Neural progenitor cell (in vitro differentiated cells): ENCODE data around the gene JPH2. TPM values are rescaled to one million over a fixed set of nuclear protein-coding genes. Genes with fewer than 3 reads are reported as not detected.

Experiments used
- DNase-seq: peaks from one replicate; pipeline ENCODE4 v3.0.0-alpha.2; 2016; ENCODE audit warnings: low spot score
- H2AFZ ChIP-seq: fragments of 200-600 bp; sonication (generic); replicated peaks from 2 replicates; pipeline ENCODE4 v1.6.1; 2016; ENCODE audit warnings: antibody characterized with exemption
- H3F3A ChIP-seq: fragments of 200-600 bp; sonication (generic); 2 replicates; pipeline ENCODE4 v1.6.1; 2016; ENCODE audit warnings: antibody characterized with exemption, low read depth
- H3K27ac ChIP-seq: fragments of 200-600 bp; sonication (generic); 2 replicates; pipeline ENCODE4 v1.5.1; 2016; ENCODE audit warnings: mild to moderate bottlenecking
- H3K27me3 ChIP-seq: fragments of 200-600 bp; sonication (generic); 2 replicates; pipeline ENCODE4 v1.6.1; 2016; ENCODE audit warnings: mild to moderate bottlenecking, moderate library complexity
- H3K36me3 ChIP-seq: fragments of 200-600 bp; sonication (generic); 2 replicates; pipeline ENCODE4 v1.5.1; 2016
- H3K4me1 ChIP-seq: fragments of 200-600 bp; sonication (generic); 2 replicates; pipeline ENCODE4 v1.6.1; 2016; ENCODE audit warnings: mixed run types
- H3K4me2 ChIP-seq: fragments of 200-600 bp; sonication (generic); 2 replicates; pipeline ENCODE4 v1.6.1; 2016
- H3K4me3 ChIP-seq: fragments of 200-600 bp; sonication (generic); 2 replicates; pipeline ENCODE4 v1.5.1; 2016
- H3K79me2 ChIP-seq: fragments of 200-600 bp; sonication (generic); 2 replicates; pipeline ENCODE4 v1.6.1; 2016; ENCODE audit warnings: low read depth
- H3K9ac ChIP-seq: fragments of 200-600 bp; sonication (generic); 2 replicates; pipeline ENCODE4 v1.6.1; 2016
- H3K9me3 ChIP-seq: fragments of 200-600 bp; sonication (generic); 2 replicates; pipeline ENCODE4 v1.5.1; 2016; ENCODE audit warnings: low read depth
- H4K20me1 ChIP-seq: fragments of 200-600 bp; sonication (generic); 2 replicates; pipeline ENCODE4 v1.6.1; 2016; ENCODE audit warnings: low read depth
- H3K27ac Mint-ChIP-seq: 3 replicates; pipeline ENCODE4 v1.8.0; 2021; ENCODE audit warnings: mixed read lengths
- H3K27me3 Mint-ChIP-seq: 2 replicates; pipeline ENCODE4 v1.8.0; 2022; ENCODE audit warnings: low read depth, mild to moderate bottlenecking, inconsistent platforms, moderate library complexity, mixed read lengths; ENCODE audit not compliant: insufficient read depth
- H3K36me3 Mint-ChIP-seq: 3 replicates; pipeline ENCODE4 v1.8.0; 2021; ENCODE audit warnings: mixed read lengths
- H3K4me1 Mint-ChIP-seq: 3 replicates; pipeline ENCODE4 v1.8.0; 2021; ENCODE audit warnings: mixed read lengths
- H3K4me3 Mint-ChIP-seq: 3 replicates; pipeline ENCODE4 v1.8.0; 2021; ENCODE audit warnings: mild to moderate bottlenecking, moderate library complexity, mixed read lengths
- H3K9me3 Mint-ChIP-seq: 3 replicates; pipeline ENCODE4 v1.8.0; 2020; ENCODE audit warnings: mixed read lengths
- EZH2 ChIP-seq: fragments of 200-600 bp; sonication (generic); IDR thresholded peaks from 2 replicates; pipeline ENCODE4 v1.6.1; 2017; ENCODE audit warnings: antibody characterized with exemption, mild to moderate bottlenecking, moderate library complexity
- EZH2phosphoT487 ChIP-seq: fragments of 200-600 bp; sonication (generic); IDR thresholded peaks from 2 replicates; pipeline ENCODE4 v1.6.1; 2017; ENCODE audit warnings: antibody characterized with exemption
- total RNA-seq: library from RNA; depleted of rRNA; stranded (reverse); fragments of >200 nt; gene quantifications from 2 replicates; pipeline ENCODE4 v1.2.3, GENCODE V29; 2015; ENCODE audit warnings: low replicate concordance
- TF ChIP-seq, protein P1 (sequence below): fragments of 200-600 bp; sonication (generic); IDR thresholded peaks from 2 replicates; pipeline ENCODE4 v1.5.1; 2017; ENCODE audit warnings: antibody characterized with exemption, mild to moderate bottlenecking

The JPH2 gene
- total RNA-seq, 1 donor from 2014 or later, result not detected

DNA sequence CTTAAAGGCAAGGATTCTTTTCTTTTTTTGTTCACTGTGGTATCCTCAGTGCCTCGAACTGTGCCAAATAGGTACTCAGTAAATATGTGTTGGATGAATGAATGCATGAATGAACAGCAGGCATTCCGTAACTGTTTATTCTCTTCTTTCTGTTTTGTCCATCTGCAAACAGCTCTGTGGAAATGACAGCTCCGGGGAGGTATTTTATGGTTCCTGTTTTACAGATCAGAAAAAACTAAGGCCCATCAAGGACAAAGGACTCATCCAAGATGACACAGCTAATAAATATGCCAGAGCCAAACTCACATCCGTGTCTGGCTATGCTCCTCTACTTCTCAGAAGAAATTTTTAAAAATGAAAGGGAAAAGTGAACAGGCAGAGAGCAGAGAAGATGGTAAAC, 21.0 kb downstream of the JPH2 start:
- Histone ChIP-seq H3K79me2 (no peaks in the 10 kb centered on the region), H2AFZ (no peak overlapping the region), H3F3A (no peaks in the 10 kb centered on the region), H3K4me3 (no peak overlapping the region), H3K4me1 (no peaks in the 10 kb centered on the region), H3K36me3 (no peaks in the 10 kb centered on the region), H3K9me3 (no peaks in the 10 kb centered on the region), H3K27me3 (no peaks in the 10 kb centered on the region), H4K20me1 (no peaks in the 10 kb centered on the region), H3K4me2 (no peak overlapping the region), H3K9ac (no peak overlapping the region), H3K27ac (no peak overlapping the region)
- TF ChIP-seq EZH2phosphoT487 (no peak), EZH2 (no peak)
- TF ChIP-seq, protein P1, sequence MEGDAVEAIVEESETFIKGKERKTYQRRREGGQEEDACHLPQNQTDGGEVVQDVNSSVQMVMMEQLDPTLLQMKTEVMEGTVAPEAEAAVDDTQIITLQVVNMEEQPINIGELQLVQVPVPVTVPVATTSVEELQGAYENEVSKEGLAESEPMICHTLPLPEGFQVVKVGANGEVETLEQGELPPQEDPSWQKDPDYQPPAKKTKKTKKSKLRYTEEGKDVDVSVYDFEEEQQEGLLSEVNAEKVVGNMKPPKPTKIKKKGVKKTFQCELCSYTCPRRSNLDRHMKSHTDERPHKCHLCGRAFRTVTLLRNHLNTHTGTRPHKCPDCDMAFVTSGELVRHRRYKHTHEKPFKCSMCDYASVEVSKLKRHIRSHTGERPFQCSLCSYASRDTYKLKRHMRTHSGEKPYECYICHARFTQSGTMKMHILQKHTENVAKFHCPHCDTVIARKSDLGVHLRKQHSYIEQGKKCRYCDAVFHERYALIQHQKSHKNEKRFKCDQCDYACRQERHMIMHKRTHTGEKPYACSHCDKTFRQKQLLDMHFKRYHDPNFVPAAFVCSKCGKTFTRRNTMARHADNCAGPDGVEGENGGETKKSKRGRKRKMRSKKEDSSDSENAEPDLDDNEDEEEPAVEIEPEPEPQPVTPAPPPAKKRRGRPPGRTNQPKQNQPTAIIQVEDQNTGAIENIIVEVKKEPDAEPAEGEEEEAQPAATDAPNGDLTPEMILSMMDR, result no peak
- no peak for DNase-seq
- H3K4me1 Mint-ChIP-seq, result peaks cover 18% of the 10 kb centered on the region
- peaks cover 6% of the 10 kb centered on the region for H3K27me3 Mint-ChIP-seq
- no peaks in the 10 kb centered on the region for H3K36me3 Mint-ChIP-seq
- no peak overlapping the region for H3K4me3 Mint-ChIP-seq
- no peak overlapping the region for H3K27ac Mint-ChIP-seq
- no peaks in the 10 kb centered on the region for H3K9me3 Mint-ChIP-seq

DNA sequence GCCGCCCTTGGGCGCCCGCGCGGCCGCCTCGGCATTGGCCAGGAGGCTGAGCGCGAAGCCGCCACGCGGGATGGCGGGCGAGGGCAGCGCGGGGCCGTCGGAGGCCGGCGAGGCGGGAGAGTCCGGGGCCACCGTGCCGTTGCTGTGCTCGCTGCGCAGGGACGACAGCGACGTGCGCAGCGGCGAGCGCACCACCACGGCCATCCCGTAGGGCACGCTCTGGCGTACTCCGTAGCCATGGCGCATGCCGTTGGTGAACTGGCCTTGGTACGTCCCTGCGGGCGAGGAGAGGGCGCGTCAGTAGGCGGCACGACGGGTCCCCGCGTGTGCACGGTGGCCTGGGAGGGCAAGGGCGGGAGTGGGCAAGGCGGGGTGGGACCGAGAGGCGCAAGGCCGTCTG, 26.9 kb downstream of the JPH2 start:
- no peaks in the 10 kb centered on the region for H3K79me2 ChIP-seq
- no peak overlapping the region for H3K27ac Mint-ChIP-seq

DNA sequence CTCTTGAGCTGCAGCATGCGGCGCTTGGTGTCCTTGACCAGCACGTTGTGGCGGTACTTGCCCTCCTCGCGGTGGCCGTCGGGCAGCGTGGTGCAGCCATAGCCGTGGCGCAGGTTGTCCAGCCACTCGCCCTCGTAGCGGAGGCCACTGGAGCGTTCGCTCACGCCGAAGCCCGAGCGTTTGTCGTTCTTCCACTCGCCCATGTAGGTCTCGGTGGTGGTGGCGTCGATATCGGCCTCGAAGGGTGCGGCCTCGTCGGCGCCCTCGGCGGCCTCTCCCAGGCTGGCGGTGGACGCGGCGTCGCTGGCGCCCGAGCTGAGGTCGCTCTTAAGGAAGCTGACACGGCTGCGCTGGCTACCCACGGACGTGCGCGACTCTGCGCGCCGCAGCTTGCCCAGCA, 27.3 kb downstream of the JPH2 start:
- H4K20me1 ChIP-seq, result no peaks in the 10 kb centered on the region
- TF ChIP-seq EZH2phosphoT487 (no peak), EZH2 (no peak)
- TF ChIP-seq, protein P1, result no peak
- no peak for DNase-seq
- no peak overlapping the region for H3K4me3 ChIP-seq
- no peak overlapping the region for H3K27ac ChIP-seq
- Mint-ChIP-seq H3K9me3 (no peaks in the 10 kb centered on the region), H3K4me3 (no peak overlapping the region), H3K27me3 (peaks cover 13% of the 10 kb centered on the region), H3K27ac (no peak overlapping the region), H3K36me3 (no peaks in the 10 kb centered on the region), H3K4me1 (peaks cover 18% of the 10 kb centered on the region)
- no peaks in the 10 kb centered on the region for H3F3A ChIP-seq
- no peaks in the 10 kb centered on the region for H3K36me3 ChIP-seq
- no peaks in the 10 kb centered on the region for H3K79me2 ChIP-seq
- H3K9ac ChIP-seq, result no peak overlapping the region
- no peak overlapping the region for H3K4me2 ChIP-seq
- H2AFZ ChIP-seq, result no peak overlapping the region
- H3K27me3 ChIP-seq, result no peaks in the 10 kb centered on the region
- H3K9me3 ChIP-seq, result no peaks in the 10 kb centered on the region
- peaks cover under 1% of the 10 kb centered on the region for H3K4me1 ChIP-seq

More for the DNA sequence above, 26.9 kb downstream of the JPH2 start:
- peaks cover 13% of the 10 kb centered on the region for H3K27me3 Mint-ChIP-seq
- Histone ChIP-seq H3K27ac (no peak overlapping the region), H2AFZ (no peak overlapping the region), H3K4me3 (no peak overlapping the region), H4K20me1 (no peaks in the 10 kb centered on the region), H3K4me1 (no peaks in the 10 kb centered on the region), H3K4me2 (no peak overlapping the region), H3K9ac (no peak overlapping the region), H3K27me3 (no peaks in the 10 kb centered on the region), H3K36me3 (no peaks in the 10 kb centered on the region), H3K9me3 (no peaks in the 10 kb centered on the region), H3F3A (no peaks in the 10 kb centered on the region)
- H3K9me3 Mint-ChIP-seq, result no peaks in the 10 kb centered on the region
- no peak for DNase-seq
- H3K4me3 Mint-ChIP-seq, result no peak overlapping the region
- H3K4me1 Mint-ChIP-seq, result peaks cover 18% of the 10 kb centered on the region
- no peaks in the 10 kb centered on the region for H3K36me3 Mint-ChIP-seq
- TF ChIP-seq, protein P1, result no peak
- TF ChIP-seq EZH2phosphoT487 (no peak), EZH2 (no peak)
